Spleen (tissue), 7 donors: ENCODE results near the gene ORMDL3.

Experiments used
- POLR2A ChIP-seq, 3 donors: fragments of 450-650 bp; IDR thresholded peaks; one replicate each; pipeline ENCODE4 v1.5.1; 2017; ENCODE audit warnings: antibody characterized with exemption in 3 of 3, mild to moderate bottlenecking in 1 of 3
- POLR2AphosphoS5 ChIP-seq, 3 donors: sonication (generic); formaldehyde crosslinking; IDR thresholded peaks; one replicate each; pipeline ENCODE4 v1.5.1; 2017; ENCODE audit warnings: antibody characterized with exemption in 3 of 3
- TF ChIP-seq, protein P1 (sequence below), 11 experiments: fragments of 200-600 bp in 7 of 11; fragments of 450-650 bp in 4 of 11; sonication (generic) in 4 of 11; IDR thresholded peaks in 8 of 11; conservative IDR thresholded peaks in 3 of 11; 1 replicate in 7 of 11; 2 replicates in 4 of 11; pipeline versions ENCODE4 v1.4.0 to v1.8.0; 2016 to 2021; ENCODE audit warnings: antibody characterized with exemption in 11 of 11, inconsistent platforms in 4 of 11, mild to moderate bottlenecking in 1 of 11
- donor health status: DM: no; HTN: no; CAD: no; lungs with moderate emphysema.
- donor health status: DM: no; HTN: no; CAD: no.
- donor health status: DM: no; HTN: no; CAD: no.

DNA sequence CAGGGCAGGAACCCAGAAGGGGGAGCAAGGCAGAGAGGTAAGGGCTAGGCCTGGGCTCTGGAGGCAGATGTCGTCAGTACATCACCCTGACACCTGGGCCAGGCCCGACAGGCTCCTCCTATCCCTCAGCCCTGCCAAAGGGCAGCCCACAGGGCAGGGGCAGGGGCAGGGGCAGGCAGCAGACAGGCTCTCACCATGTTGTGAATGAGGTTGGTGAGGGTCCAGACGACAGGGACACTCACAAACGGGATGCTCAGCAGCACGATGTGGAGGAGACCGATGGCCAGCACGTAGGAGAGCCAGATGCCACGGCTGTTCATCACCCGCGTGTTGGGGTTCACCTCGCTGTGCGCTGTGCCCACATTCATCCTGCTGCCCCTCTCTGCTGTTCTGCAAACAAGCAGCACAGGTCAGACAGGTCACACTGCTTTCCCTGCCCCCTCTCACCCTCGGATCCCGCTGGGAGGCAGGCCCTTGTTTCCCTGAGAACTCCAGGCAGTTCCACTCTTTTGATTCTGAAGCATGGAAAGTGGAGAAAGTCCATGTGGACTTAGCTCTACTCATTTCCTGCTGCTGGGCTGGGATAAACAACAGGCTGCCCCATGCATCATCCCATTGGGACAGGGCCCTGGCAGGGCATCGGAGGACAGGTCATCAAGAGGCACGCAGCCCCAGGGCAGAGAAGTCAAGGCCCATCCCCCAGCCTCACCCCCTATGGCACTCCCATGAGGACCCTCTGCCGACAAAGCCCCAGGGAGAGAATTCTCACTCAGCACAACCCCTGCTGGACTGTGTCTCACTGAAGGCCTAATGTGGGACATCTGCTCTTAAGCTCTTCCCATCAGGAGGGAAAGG lies 3.3 kb downstream of the ORMDL3 start:
- TF ChIP-seq, protein P1, sequence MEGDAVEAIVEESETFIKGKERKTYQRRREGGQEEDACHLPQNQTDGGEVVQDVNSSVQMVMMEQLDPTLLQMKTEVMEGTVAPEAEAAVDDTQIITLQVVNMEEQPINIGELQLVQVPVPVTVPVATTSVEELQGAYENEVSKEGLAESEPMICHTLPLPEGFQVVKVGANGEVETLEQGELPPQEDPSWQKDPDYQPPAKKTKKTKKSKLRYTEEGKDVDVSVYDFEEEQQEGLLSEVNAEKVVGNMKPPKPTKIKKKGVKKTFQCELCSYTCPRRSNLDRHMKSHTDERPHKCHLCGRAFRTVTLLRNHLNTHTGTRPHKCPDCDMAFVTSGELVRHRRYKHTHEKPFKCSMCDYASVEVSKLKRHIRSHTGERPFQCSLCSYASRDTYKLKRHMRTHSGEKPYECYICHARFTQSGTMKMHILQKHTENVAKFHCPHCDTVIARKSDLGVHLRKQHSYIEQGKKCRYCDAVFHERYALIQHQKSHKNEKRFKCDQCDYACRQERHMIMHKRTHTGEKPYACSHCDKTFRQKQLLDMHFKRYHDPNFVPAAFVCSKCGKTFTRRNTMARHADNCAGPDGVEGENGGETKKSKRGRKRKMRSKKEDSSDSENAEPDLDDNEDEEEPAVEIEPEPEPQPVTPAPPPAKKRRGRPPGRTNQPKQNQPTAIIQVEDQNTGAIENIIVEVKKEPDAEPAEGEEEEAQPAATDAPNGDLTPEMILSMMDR (IDR thresholded peaks at IDR 0.05 in 8 of 11, conservative IDR thresholded peaks at IDR 0.05 in 3 of 11), result no peak
- TF ChIP-seq POLR2A (IDR thresholded peaks at IDR 0.05) (no peak), POLR2AphosphoS5 (IDR thresholded peaks at IDR 0.05) (no peak)
